Stimulated activated CD8-positive, alpha-beta memory T cell treated with anti-CD3 and anti-CD28 coated beads, Interleukin-15, amount 100 ng/mL, for 24 hours (primary cell): ENCODE measurements around the gene BMX.

Source experiments
- DNase-seq: peaks from one replicate; pipeline ENCODE4 v3.0.0-alpha.2; 2020; ENCODE audit warnings: low read depth

The BMX gene

GRCh38 chrX:15500497-15500966 lies at the start of gene BMX:
Gene BMX (plus strand): TSS chrX:15500807. CDS start chrX:15508354, 7,547 bp downstream.
- DNase-seq: no peak

- DNase-seq: no peak
Measured at GRCh38 chrX:15451913-15452312, 48.7 kb upstream of the BMX start.

GRCh38 chrX:15464704-15465103 lies 35.9 kb upstream of the BMX start:
- no peak for DNase-seq

GRCh38 chrX:15465347-15465746 lies 35.3 kb upstream of the BMX start:
- DNase-seq: no peak

GRCh38 chrX:15465896-15466651 lies 34.5 kb upstream of the BMX start:
- no peak for DNase-seq

- no peak for DNase-seq
Measured at GRCh38 chrX:15468036-15468435, 32.6 kb upstream of the BMX start.

GRCh38 chrX:15469613-15470012 lies 31.0 kb upstream of the BMX start:
- no peak for DNase-seq

GRCh38 chrX:15471028-15471427 lies 29.6 kb upstream of the BMX start:
- peak; percentile 1 for DNase-seq

- DNase-seq: no peak
Measured at GRCh38 chrX:15472531-15472930, 28.1 kb upstream of the BMX start.

GRCh38 chrX:15474028-15474427 lies 26.6 kb upstream of the BMX start:
- no peak for DNase-seq

- no peak for DNase-seq
Measured at GRCh38 chrX:15475021-15475420, 25.6 kb upstream of the BMX start.

GRCh38 chrX:15475486-15475885 lies 25.1 kb upstream of the BMX start:
- no peak for DNase-seq

- no peak for DNase-seq
Measured at GRCh38 chrX:15483891-15484290, 16.7 kb upstream of the BMX start.

GRCh38 chrX:15492469-15492868 lies 8.1 kb upstream of the BMX start:
- DNase-seq: no peak

GRCh38 chrX:15493118-15493962 lies 7.3 kb upstream of the BMX start, which contains the start of gene PIR:
Gene PIR (minus strand): TSS chrX:15493333. CDS start chrX:15491257, 2,076 bp downstream.
- peak; percentile 16 for DNase-seq

GRCh38 chrX:15495801-15496200 lies 4.8 kb upstream of the BMX start:
- DNase-seq: no peak

GRCh38 chrX:15496824-15497223 lies 3.8 kb upstream of the BMX start:
- DNase-seq: no peak

GRCh38 chrX:15497865-15498264 lies 2.7 kb upstream of the BMX start:
- DNase-seq: no peak

GRCh38 chrX:15498741-15499140 lies 1.9 kb upstream of the BMX start:
- no peak for DNase-seq

- no peak for DNase-seq
Measured at GRCh38 chrX:15499976-15500375, 631 bp upstream of the BMX start.

GRCh38 chrX:15501506-15501905 lies 899 bp downstream of the BMX start:
- no peak for DNase-seq

- no peak for DNase-seq
Measured at GRCh38 chrX:15504661-15505060, 4.1 kb downstream of the BMX start.

- DNase-seq: no peak
Measured at GRCh38 chrX:15505101-15505500, 4.5 kb downstream of the BMX start.
